ES-I3 (cell line): ENCODE results near the gene MAPK8IP1.
"Not testable (repeated sequence)": the region's sequence is repeated elsewhere in the genome, so short reads cannot be mapped to it uniquely, and the experiment has no call there.

Experiments
- H3K36me3 ChIP-seq: 2 replicates; pipeline ENCODE4 v1.6.1; 2013; ENCODE audit warnings: mild to moderate bottlenecking, low read length, control low read depth, moderate library complexity; ENCODE audit not compliant: insufficient read depth
- H3K4me1 ChIP-seq: 2 replicates; pipeline ENCODE4 v1.6.1; 2013; ENCODE audit warnings: mild to moderate bottlenecking, control low read depth, low read length; ENCODE audit not compliant: insufficient read depth
- H3K9ac ChIP-seq: 2 replicates; pipeline ENCODE4 v1.6.1; 2013; ENCODE audit warnings: low read depth, mild to moderate bottlenecking, low read length, moderate library complexity
- H3K9me3 ChIP-seq: 2 replicates; pipeline ENCODE4 v1.6.1; 2013; ENCODE audit warnings: mild to moderate bottlenecking, low read length, moderate library complexity; ENCODE audit not compliant: control insufficient read depth, insufficient read depth

The MAPK8IP1 gene

DNA sequence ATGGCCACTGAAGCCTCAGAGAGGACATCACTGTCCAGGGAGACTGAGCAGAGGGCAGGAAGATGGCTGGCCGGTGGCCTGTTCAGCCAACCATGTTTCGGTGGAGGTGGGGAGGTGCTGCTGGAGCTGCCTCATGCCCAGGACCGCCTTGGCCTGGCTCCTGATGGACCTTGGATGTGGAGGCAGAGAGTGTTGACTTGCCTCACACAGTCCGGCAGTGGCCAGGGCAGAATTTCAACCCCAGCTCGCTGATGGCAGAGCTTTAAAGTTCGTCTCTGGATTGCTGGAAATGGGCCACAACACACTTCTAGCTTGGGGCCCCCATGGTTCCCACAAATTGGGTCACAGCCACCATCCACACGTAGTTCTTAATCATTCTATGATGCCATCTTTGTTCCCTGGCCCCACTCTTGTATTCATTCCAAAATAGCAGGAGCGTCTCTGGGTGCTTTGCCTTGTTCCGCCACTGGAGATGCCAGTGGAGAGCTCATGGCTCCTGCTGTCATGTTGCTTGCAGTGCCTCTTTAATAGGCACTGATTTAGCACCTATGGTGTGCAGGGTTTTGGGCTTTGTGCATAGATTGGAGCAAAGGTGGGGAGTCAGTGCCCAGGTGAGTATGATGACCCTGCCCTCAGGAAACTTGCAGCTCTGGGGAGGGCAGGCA is 5.6 kb downstream of the MAPK8IP1 start:
- Histone ChIP-seq H3K9me3 (no peaks in the 10 kb centered on the region), H3K36me3 (no peaks in the 10 kb centered on the region), H3K4me1 (peaks cover 3% of the 10 kb centered on the region; the same call in 1 of the 2 replicates), H3K9ac (no peak overlapping the region)

DNA sequence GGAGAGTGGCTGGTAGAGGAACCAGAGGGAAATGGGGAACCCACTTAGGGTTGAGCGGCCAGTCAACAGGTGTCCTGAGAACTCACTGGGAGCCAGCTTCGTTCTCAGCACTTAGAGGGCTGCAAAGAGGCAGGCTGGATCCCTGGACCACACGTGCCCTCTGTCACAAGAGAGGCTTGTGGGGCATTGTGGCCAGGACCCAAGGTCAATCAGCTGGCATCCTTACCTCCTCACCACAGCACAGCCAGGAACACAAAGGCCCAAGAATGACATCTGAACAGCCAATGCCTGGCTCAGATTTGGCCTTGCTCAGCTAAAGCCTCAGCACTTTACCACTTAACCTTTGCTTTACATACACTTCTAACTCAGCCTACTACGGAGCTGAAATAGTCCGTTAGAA is 7.4 kb downstream of the MAPK8IP1 start:
- Histone ChIP-seq H3K9me3 (no peaks in the 10 kb centered on the region), H3K9ac (no peak overlapping the region), H3K36me3 (no peaks in the 10 kb centered on the region), H3K4me1 (peaks cover 7% of the 10 kb centered on the region; the same call in 1 of the 2 replicates)

DNA sequence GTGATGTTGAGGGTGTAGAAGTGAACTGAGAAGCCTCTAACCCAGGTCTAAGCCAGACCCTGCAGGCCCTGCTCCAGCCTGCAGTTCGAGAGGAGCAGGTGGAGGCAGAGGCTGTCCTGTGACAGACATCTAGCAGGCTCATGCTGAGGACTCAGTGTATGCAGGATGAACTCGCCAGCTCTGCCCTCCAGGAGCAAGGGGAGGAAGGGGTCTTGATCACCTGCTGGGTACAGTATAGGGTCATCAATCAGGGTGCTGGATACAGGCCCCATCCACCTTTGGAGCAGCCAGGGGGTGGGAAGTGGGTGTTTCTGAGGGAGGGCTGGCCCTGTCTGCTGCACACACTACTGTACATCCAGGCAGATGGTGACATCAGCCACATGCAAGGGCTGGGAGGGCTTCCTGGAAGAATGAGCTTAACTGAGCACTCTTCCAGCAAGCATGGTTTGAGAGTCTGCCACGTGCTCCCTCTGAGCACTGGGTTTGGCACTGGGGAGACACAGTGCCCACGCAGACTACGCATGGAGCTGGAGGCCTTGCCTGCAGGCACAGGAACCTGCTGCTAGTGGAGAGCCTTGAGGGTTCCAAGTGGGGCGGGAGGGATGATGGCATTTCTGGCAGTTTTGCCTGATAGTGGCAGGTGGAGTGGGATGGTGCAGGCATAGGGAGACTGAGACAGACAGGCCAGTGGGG is 9.2 kb downstream of the MAPK8IP1 start:
- Histone ChIP-seq H3K4me1 (peaks cover 13% of the 10 kb centered on the region; the same call in 1 of the 2 replicates), H3K9me3 (no peaks in the 10 kb centered on the region), H3K9ac (no peak overlapping the region), H3K36me3 (no peaks in the 10 kb centered on the region)

DNA sequence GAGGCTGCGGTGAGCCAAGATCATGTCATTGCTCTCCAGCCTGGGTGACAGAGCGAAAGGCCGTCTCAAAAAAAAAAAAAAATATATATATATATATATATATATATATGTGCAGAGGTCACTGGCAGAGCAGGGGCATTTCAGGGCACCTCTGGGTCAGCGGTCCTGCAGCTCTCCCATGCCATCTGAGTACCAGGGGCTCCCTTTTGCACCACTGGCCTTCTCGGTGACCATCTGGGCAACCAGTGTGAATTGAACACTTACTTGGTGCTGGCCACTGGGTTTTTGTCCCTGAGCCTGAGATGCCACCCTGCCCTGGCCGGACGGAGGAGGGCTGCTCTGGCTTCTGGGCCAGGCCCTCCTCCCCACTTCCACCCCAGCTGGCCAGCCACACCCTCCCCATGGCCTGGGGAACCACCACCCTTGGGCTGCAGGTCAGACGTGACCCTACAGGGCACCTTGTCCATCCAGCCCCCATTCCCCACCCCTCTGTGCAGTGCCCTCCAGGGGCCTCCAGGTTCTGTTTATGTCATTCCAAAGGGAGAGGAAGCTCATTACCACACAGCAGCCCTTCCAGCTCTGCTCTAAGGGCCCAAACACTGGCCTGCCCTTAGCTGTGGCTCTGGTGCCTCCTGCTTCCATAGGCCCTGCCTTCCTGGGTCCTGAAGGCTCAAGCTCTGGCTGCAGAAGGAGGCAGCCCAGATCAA is 10.3 kb downstream of the MAPK8IP1 start:
- Histone ChIP-seq H3K36me3 (no peaks in the 10 kb centered on the region), H3K4me1 (peaks cover 13% of the 10 kb centered on the region; the same call in 1 of the 2 replicates), H3K9ac (no peak overlapping the region), H3K9me3 (no peaks in the 10 kb centered on the region)

DNA sequence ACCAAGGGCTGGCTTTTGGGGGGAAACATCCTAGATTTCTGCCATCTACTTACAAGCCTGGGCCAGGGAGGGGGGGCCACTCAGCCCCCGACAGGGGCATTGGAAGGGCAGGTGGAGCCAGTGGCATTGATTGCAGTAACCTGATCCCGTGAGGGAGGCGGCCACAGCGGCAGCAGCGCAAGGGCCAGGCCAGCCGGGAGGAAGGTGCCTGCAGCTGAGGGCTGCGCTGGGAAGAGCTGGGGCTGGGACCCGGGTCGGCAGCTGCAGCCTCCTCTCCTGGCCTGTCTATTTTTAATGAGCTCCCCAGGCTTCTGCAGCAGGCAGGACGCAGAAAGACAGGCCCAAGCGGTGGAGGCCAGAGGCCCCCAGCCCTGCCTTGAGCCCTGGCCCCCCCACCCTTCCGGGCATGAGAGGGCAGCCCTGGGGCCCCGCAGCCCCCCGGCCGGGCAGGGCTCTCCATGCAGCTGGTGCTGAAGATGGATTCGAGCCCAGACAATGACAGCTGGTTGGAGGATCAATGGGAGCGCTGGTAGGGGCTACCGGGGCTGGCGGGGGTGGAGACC is 11.1 kb downstream of the MAPK8IP1 start:
- H3K9me3 ChIP-seq: no peaks in the 10 kb centered on the region
- H3K36me3 ChIP-seq: no peaks in the 10 kb centered on the region
- H3K9ac ChIP-seq: no peak overlapping the region
- H3K4me1 ChIP-seq: peaks cover 13% of the 10 kb centered on the region; the same call in 1 of the 2 replicates

DNA sequence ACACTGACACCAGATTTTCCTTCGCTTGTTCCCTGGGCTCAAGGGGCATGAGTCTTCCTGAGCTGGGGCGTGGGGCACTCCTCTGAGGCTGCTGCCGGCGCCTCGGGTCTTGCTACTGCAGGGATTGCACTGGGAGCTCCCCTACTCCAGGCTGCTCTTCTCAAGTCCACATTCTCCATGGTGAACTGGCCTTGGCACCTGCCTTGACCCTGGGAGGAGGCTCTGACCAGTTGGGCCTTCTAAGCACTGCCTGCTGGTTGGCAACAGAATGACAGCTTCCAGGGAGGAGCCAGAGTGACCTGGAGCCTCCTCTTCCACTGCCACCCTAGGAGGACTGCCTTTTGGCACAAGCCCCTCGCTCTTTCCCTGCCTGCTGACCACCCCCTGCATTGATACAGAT is 12.1 kb downstream of the MAPK8IP1 start:
- no peak overlapping the region for H3K9ac ChIP-seq
- no peaks in the 10 kb centered on the region for H3K36me3 ChIP-seq
- peaks cover 13% of the 10 kb centered on the region; the same call in 1 of the 2 replicates for H3K4me1 ChIP-seq
- H3K9me3 ChIP-seq: no peaks in the 10 kb centered on the region

DNA sequence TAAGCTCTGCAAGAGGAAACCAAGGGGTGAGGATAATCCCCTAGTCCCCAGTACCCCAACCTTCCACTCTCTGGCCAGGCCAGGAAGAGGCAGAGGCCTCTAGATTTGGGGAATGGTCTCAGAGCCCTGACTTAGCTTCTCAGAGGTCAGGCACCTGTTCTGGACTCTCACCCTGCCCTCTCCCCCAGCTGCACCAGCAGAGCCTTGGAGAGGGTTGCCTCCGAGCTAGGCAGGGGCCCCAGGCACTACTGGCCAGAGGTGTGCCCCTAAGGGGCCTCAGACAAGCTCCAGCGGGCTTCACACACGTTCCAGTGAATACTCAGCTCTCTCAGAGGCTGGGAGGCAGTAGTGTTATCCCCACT is 13.6 kb downstream of the MAPK8IP1 start:
- no peaks in the 10 kb centered on the region for H3K36me3 ChIP-seq
- peak overlapping the region; percentile 66; the same call in 1 of the 2 replicates for H3K9ac ChIP-seq
- H3K9me3 ChIP-seq: no peaks in the 10 kb centered on the region
- H3K4me1 ChIP-seq: peaks cover 10% of the 10 kb centered on the region; the same call in 1 of the 2 replicates

DNA sequence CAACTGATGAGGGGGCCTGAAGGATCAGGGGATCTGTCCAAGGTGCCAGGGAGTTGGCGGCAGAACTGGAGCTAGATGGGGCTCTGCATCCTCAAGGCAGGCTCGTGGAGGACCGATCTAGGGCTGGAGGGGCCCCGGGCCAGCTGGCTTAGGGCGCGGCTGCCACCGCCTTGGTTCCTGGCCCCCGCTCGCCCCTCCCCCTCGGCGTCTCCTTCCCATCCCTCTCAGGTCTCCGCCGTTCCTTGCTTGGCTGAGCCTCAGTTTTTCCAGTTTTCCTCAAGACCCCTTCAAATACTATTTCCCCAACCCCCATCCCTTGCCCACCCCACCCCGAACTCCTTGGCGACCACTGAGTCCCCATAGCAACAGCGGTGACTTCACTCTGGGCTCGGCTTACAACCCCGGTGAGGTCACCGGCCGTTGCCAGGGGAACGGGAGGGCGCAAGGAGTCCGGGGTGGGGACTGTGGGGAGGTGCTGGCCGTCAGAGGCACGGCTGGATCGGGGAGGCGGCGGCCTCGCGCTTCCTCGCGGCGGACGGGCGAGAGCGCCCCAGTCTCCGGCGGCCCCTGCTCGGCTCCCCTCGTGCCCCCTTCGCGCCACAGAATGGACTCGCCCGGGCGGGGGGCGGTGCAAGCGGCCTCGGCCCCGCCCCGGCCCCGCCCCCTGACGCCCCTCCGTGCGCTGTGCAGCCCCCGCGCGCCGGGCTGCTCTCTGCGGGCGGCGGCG is 14.2 kb downstream of the MAPK8IP1 start:
- no peaks in the 10 kb centered on the region for H3K9me3 ChIP-seq
- peak overlapping the region; percentile 66; the same call in 1 of the 2 replicates for H3K9ac ChIP-seq
- peaks cover 10% of the 10 kb centered on the region; the same call in 1 of the 2 replicates for H3K4me1 ChIP-seq

DNA sequence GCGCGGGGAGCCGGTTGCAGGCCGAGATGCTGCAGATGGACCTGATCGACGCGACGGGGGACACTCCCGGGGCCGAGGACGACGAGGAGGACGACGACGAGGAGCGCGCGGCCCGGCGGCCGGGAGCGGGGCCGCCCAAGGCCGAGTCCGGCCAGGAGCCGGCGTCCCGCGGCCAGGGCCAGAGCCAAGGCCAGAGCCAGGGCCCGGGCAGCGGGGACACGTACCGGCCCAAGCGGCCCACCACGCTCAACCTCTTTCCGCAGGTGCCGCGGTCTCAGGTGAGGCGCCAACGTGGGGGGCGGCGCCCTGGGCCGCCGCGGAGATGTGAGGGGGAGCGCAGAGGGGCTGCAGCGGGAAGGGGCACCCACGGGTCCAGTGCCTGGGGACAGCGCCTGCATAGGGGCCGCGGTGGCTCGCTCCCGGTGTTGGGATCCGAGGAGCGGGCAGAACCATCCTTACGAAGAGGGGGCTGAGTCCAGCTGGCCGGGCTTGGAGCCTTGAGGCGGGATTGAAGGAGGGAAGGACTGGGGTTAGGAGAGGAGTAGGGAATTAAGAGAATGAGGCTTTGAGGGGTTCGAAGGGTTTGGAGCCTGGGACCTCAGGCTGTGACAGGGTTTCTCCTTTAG is 14.8 kb downstream of the MAPK8IP1 start:
- not testable (repeated sequence) for H3K9me3 ChIP-seq, H3K36me3 ChIP-seq
- peak overlapping the region; percentile 66 for H3K9ac ChIP-seq
- peaks cover 10% of the 10 kb centered on the region; the same call in 1 of the 2 replicates for H3K4me1 ChIP-seq

More for the DNA sequence above, 14.2 kb downstream of the MAPK8IP1 start:
- H3K36me3 ChIP-seq: no peaks in the 10 kb centered on the region

DNA sequence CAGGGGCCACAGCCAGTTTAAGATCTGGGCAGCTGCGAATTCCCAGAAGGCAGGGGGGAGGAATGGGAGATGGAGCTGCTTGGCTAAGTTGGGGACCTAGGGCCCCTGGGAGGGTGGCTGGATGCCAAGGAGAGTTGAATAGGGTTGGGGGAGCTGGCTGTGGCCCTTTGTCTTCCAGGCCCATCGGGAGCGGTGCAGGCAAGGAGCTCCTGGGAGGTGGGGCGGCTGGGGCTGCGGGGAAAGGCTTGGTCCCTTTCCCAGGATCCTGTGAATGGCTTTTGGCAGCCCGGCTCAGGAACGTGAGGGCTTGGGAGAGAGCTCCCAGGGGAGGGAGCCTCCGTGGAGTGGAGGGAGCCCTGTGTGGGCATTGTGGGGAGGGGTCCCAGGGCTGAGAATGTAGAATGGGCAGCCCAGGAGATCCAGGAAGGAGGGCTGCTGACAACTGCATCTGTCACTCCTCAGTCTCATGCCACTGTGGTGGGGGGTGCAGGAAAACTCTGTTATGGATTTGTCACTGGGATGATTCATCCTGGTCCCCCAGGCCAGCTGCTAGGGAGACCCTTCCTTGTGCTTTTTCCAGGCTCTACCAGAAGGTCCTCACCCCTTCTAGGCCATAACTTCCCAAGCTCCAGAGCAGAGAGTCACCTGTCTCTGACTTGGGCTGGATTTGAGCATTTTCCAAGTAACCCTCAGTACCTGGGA is 15.6 kb downstream of the MAPK8IP1 start:
- peak overlapping the region; percentile 66; the same call in 1 of the 2 replicates for H3K9ac ChIP-seq
- H3K9me3 ChIP-seq: no peaks in the 10 kb centered on the region
- H3K4me1 ChIP-seq: peaks cover 10% of the 10 kb centered on the region; the same call in 1 of the 2 replicates
- H3K36me3 ChIP-seq: no peaks in the 10 kb centered on the region

DNA sequence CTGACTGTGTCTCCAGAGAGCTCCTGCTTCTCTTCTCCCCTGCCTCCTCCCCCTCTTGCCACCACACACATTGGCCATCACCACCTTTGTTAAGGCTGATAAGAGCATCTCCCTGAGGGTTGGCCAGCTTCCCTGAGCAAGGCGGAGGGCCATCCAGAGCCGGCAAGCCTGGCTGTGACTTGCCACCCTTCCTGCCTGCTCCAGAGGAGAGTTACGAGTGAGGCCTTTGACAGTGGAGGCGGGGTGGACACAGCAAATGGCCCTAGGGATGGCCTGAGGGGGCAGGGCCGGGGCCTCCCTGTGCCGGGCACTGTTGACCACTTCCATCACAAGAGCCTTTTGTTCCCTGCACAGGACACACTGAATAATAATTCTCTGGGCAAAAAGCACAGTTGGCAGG is 16.2 kb downstream of the MAPK8IP1 start:
- no peaks in the 10 kb centered on the region for H3K9me3 ChIP-seq
- H3K36me3 ChIP-seq: no peaks in the 10 kb centered on the region
- no peak overlapping the region for H3K9ac ChIP-seq
- H3K4me1 ChIP-seq: peaks cover 6% of the 10 kb centered on the region; the same call in 1 of the 2 replicates

DNA sequence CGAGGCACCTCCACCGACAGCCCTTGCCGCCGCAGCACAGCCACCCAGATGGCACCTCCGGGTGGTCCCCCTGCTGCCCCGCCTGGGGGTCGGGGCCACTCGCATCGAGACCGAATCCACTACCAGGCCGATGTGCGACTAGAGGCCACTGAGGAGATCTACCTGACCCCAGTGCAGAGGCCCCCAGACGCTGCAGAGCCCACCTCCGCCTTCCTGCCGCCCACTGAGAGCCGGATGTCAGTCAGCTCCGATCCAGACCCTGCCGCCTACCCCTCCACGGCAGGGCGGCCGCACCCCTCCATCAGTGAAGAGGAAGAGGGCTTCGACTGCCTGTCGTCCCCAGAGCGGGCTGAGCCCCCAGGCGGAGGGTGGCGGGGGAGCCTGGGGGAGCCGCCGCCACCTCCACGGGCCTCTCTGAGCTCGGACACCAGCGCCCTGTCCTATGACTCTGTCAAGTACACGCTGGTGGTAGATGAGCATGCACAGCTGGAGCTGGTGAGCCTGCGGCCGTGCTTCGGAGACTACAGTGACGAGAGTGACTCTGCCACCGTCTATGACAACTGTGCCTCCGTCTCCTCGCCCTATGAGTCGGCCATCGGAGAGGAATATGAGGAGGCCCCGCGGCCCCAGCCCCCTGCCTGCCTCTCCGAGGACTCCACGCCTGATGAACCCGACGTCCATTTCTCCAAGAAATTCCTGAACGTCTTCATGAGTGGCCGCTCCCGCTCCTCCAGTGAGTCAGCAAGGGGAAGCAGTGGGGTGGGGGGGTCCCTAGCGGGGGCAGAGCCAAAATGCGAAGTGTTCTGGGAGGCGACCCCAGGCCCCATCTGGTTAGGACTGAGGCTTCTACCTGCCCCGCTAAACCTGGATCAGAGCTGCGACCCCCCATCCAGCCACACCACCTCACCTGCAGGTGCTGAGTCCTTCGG is 17.3 kb downstream of the MAPK8IP1 start:
- Histone ChIP-seq H3K4me1 (peaks cover 11% of the 10 kb centered on the region; the same call in 1 of the 2 replicates), H3K9ac (no peak overlapping the region), H3K36me3 (no peaks in the 10 kb centered on the region), H3K9me3 (no peaks in the 10 kb centered on the region)
